ENCODE results near the gene PCBP4.

PCBP4 gene

DNA sequence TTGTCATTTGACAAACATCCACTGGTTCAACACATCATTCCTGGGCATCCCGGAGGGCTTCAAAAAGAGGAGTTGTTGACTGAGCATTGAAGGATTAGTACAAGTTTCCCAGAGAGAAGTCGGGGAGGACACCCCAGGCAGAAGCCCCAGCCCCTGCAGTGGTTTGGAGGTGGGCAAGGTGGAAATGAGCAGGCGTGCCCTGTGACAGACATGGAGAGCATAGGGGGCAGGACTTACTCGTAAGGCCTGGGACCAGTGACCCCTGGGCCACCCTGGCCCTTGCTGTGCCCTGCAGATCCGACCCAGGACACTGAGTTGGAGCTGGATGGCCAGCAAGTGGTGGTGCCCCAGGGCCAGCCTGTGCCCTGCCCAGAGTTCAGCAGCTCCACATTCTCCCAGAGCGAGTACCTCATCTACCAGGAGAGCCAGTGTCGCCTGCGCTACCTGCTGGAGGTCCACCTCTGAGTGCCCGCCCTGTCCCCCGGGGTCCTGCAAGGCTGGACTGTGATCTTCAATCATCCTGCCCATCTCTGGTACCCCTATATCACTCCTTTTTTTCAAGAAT, 19.2 kb downstream of the PCBP4 start:
- TF ChIP-seq, protein P1, sequence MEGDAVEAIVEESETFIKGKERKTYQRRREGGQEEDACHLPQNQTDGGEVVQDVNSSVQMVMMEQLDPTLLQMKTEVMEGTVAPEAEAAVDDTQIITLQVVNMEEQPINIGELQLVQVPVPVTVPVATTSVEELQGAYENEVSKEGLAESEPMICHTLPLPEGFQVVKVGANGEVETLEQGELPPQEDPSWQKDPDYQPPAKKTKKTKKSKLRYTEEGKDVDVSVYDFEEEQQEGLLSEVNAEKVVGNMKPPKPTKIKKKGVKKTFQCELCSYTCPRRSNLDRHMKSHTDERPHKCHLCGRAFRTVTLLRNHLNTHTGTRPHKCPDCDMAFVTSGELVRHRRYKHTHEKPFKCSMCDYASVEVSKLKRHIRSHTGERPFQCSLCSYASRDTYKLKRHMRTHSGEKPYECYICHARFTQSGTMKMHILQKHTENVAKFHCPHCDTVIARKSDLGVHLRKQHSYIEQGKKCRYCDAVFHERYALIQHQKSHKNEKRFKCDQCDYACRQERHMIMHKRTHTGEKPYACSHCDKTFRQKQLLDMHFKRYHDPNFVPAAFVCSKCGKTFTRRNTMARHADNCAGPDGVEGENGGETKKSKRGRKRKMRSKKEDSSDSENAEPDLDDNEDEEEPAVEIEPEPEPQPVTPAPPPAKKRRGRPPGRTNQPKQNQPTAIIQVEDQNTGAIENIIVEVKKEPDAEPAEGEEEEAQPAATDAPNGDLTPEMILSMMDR (IDR thresholded peaks at IDR 0.05; ENCODE audit: insufficient read depth, low read length, poor library complexity, severe bottlenecking) = no peak
- TF ChIP-seq EZH2phosphoT487 (conservative IDR thresholded peaks at IDR 0.05; ENCODE audit: low read length) = no peak
- no peaks in the 10 kb centered on the region for H3K9me3 ChIP-seq (ENCODE audit: insufficient read depth, low read length)
- no peaks in the 10 kb centered on the region for H3K79me2 ChIP-seq (ENCODE audit: insufficient read depth, low read length)

GRCh38 chr3:51947215-51947900, 19.9 kb downstream of the PCBP4 start:
- H3K9me3 ChIP-seq (ENCODE audit: insufficient read depth, low read length) = no peaks in the 10 kb centered on the region
- H3K9me2 ChIP-seq (replicated peaks; ENCODE audit: insufficient read depth, low read length) = no peaks in the 10 kb centered on the region
- no peaks in the 10 kb centered on the region for H3K79me2 ChIP-seq (ENCODE audit: insufficient read depth, low read length)
- H3K36me3 ChIP-seq (ENCODE audit: low read length) = no peaks in the 10 kb centered on the region
- no peaks in the 10 kb centered on the region for H3F3A ChIP-seq (ENCODE audit: insufficient read depth)
- no peaks in the 10 kb centered on the region for H3K27me3 ChIP-seq (ENCODE audit: low read length)
- H4K20me1 ChIP-seq (ENCODE audit: low read depth, low read length) = no peaks in the 10 kb centered on the region
- H3K27ac ChIP-seq (ENCODE audit: low read depth, low read length) = no peak overlapping the region
- no peak overlapping the region for H3K4me2 ChIP-seq (ENCODE audit: low read depth, low read length, poor library complexity, severe bottlenecking)
- no peak overlapping the region for H3K9ac ChIP-seq (ENCODE audit: low read length)
- H3K4me3 ChIP-seq (ENCODE audit: insufficient read depth, low read length, poor library complexity, severe bottlenecking) = no peak overlapping the region
- no peak overlapping the region for H2AFZ ChIP-seq (ENCODE audit: low read depth, low read length, severe bottlenecking)
- TF ChIP-seq, protein P1 (IDR thresholded peaks at IDR 0.05; ENCODE audit: insufficient read depth, low read length, poor library complexity, severe bottlenecking) = no peak
- TF ChIP-seq EZH2phosphoT487 (conservative IDR thresholded peaks at IDR 0.05; ENCODE audit: low read length) = no peak

More for the DNA sequence above, 19.2 kb downstream of the PCBP4 start:
- Histone ChIP-seq H3K9ac (ENCODE audit: low read length) (no peak overlapping the region), H3K36me3 (ENCODE audit: low read length) (no peaks in the 10 kb centered on the region), H3K9me2 (replicated peaks; ENCODE audit: insufficient read depth, low read length) (no peaks in the 10 kb centered on the region), H3K27me3 (ENCODE audit: low read length) (no peaks in the 10 kb centered on the region), H4K20me1 (ENCODE audit: low read depth, low read length) (no peaks in the 10 kb centered on the region), H3K4me3 (ENCODE audit: insufficient read depth, low read length, poor library complexity, severe bottlenecking) (no peak overlapping the region), H3F3A (ENCODE audit: insufficient read depth) (no peaks in the 10 kb centered on the region), H3K27ac (ENCODE audit: low read depth, low read length) (no peak overlapping the region), H2AFZ (ENCODE audit: low read depth, low read length, severe bottlenecking) (no peak overlapping the region), H3K4me2 (ENCODE audit: low read depth, low read length, poor library complexity, severe bottlenecking) (no peak overlapping the region)

GRCh38 chr3:51946796-51947195, 20.5 kb downstream of the PCBP4 start:
- Histone ChIP-seq H3K27ac (ENCODE audit: low read depth, low read length) (no peak overlapping the region), H3K36me3 (ENCODE audit: low read length) (no peaks in the 10 kb centered on the region), H3K9me2 (replicated peaks; ENCODE audit: insufficient read depth, low read length) (no peaks in the 10 kb centered on the region), H3K9ac (ENCODE audit: low read length) (no peak overlapping the region), H3K79me2 (ENCODE audit: insufficient read depth, low read length) (no peaks in the 10 kb centered on the region), H2AFZ (ENCODE audit: low read depth, low read length, severe bottlenecking) (no peak overlapping the region), H3K4me2 (ENCODE audit: low read depth, low read length, poor library complexity, severe bottlenecking) (no peak overlapping the region), H3K27me3 (ENCODE audit: low read length) (no peaks in the 10 kb centered on the region), H3K4me3 (ENCODE audit: insufficient read depth, low read length, poor library complexity, severe bottlenecking) (no peak overlapping the region), H3F3A (ENCODE audit: insufficient read depth) (no peaks in the 10 kb centered on the region), H4K20me1 (ENCODE audit: low read depth, low read length) (no peaks in the 10 kb centered on the region), H3K9me3 (ENCODE audit: insufficient read depth, low read length) (no peaks in the 10 kb centered on the region)
- TF ChIP-seq EZH2phosphoT487 (conservative IDR thresholded peaks at IDR 0.05; ENCODE audit: low read length) = no peak
- TF ChIP-seq, protein P1 (IDR thresholded peaks at IDR 0.05; ENCODE audit: insufficient read depth, low read length, poor library complexity, severe bottlenecking) = no peak
